A673 (cell line): Measurements from ENCODE around the gene SPATA21.

Experiments used
- EZH2 ChIP-seq: fragments of 200-600 bp; sonication (generic); IDR thresholded peaks from 2 replicates; pipeline ENCODE4 v1.6.1; 2017; ENCODE audit warnings: borderline replicate concordance, low read depth, mild to moderate bottlenecking, mixed read lengths, antibody characterized with exemption, low read length; ENCODE audit not compliant: poor library complexity, severe bottlenecking
- TF ChIP-seq, protein P1 (sequence below): fragments of 300-800, 200-600 bp; sonication (generic); conservative IDR thresholded peaks from 2 replicates; pipeline ENCODE4 v1.5.1; 2017; ENCODE audit warnings: low read depth, mild to moderate bottlenecking, antibody characterized with exemption, low read length, moderate library complexity, mixed read lengths

DNA sequence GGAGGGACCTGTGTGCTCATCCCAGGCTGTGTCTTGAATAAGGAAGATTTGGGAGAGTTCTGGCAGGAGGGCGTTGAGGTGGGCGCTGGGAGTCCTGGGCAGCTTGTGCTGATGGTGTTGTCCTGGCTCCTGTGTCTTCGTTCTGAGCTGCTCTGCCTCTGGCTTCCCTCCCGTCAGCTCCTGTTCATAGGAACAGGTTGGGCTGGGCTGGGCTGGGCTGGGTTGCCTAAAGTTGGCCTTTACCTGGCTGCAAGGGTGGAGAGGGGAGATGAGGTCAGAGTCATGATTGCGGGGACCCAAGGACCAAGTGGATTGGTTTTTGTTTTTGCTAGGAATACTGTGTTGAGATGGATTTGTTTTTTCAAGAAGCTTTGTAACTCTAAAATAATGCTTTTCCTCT lies 12.4 kb upstream of the SPATA21 start:
- TF ChIP-seq, protein P1, sequence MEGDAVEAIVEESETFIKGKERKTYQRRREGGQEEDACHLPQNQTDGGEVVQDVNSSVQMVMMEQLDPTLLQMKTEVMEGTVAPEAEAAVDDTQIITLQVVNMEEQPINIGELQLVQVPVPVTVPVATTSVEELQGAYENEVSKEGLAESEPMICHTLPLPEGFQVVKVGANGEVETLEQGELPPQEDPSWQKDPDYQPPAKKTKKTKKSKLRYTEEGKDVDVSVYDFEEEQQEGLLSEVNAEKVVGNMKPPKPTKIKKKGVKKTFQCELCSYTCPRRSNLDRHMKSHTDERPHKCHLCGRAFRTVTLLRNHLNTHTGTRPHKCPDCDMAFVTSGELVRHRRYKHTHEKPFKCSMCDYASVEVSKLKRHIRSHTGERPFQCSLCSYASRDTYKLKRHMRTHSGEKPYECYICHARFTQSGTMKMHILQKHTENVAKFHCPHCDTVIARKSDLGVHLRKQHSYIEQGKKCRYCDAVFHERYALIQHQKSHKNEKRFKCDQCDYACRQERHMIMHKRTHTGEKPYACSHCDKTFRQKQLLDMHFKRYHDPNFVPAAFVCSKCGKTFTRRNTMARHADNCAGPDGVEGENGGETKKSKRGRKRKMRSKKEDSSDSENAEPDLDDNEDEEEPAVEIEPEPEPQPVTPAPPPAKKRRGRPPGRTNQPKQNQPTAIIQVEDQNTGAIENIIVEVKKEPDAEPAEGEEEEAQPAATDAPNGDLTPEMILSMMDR, result no peak
- TF ChIP-seq EZH2, result no peak
